ENCODE data around the gene KCNJ15. TPM values are rescaled to one million over a fixed set of nuclear protein-coding genes. Genes with fewer than 3 reads are reported as not detected.

Gene KCNJ15
- total and polyA plus RNA-seq, 10 of the 15 experiments (the other 5 are each of a cell fraction or from before 2014, with no cell fraction given): 0.05 to 2.7 (median 0.33) TPM; not detected in 6

GRCh38 chr21:38280867-38281266 lies 24.1 kb downstream of the KCNJ15 start (continued):
- TF ChIP-seq E4F1 (IDR thresholded peaks at IDR 0.05; ENCODE audit: borderline replicate concordance, partially characterized antibody) (no peak), TBL1XR1 (IDR thresholded peaks at IDR 0.05; ENCODE audit: low read depth, low read length) (no peak), YY1 (IDR thresholded peaks at IDR 0.05; ENCODE audit: low read depth, low read length) (no peak), SMARCA5 (IDR thresholded peaks at IDR 0.05) (no peak), TCF3 (IDR thresholded peaks at IDR 0.05; ENCODE audit: borderline replicate concordance, insufficient read depth, low read depth, low read length) (no peak), TARDBP (IDR thresholded peaks at IDR 0.05; ENCODE audit: borderline replicate concordance) (no peak), MTA3 (IDR thresholded peaks at IDR 0.05; ENCODE audit: borderline replicate concordance, low read length) (no peak), GATAD2B (conservative IDR thresholded peaks at IDR 0.05; ENCODE audit: low read depth) (no peak), NR2C1 (IDR thresholded peaks at IDR 0.05) (no peak), PAX8 (IDR thresholded peaks at IDR 0.05) (no peak)
- TF ChIP-seq, protein P1, sequence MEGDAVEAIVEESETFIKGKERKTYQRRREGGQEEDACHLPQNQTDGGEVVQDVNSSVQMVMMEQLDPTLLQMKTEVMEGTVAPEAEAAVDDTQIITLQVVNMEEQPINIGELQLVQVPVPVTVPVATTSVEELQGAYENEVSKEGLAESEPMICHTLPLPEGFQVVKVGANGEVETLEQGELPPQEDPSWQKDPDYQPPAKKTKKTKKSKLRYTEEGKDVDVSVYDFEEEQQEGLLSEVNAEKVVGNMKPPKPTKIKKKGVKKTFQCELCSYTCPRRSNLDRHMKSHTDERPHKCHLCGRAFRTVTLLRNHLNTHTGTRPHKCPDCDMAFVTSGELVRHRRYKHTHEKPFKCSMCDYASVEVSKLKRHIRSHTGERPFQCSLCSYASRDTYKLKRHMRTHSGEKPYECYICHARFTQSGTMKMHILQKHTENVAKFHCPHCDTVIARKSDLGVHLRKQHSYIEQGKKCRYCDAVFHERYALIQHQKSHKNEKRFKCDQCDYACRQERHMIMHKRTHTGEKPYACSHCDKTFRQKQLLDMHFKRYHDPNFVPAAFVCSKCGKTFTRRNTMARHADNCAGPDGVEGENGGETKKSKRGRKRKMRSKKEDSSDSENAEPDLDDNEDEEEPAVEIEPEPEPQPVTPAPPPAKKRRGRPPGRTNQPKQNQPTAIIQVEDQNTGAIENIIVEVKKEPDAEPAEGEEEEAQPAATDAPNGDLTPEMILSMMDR (IDR thresholded peaks at IDR 0.05 in 2 of 3, conservative IDR thresholded peaks at IDR 0.05 in 1 of 3; ENCODE audit: control insufficient read depth in 2 of 3, extremely low read depth in 1 of 3, insufficient read depth in 1 of 3, low read depth in 3 of 3, low read length in 3 of 3): no peak

Data from GM12878 (cell line).